Suprapubic skin (tissue), 4 donors: Measurements from ENCODE around the gene TMEM114. TPM values are rescaled to one million over a fixed set of nuclear protein-coding genes. Genes with fewer than 3 reads are reported as not detected.

ENCODE experiments used
- DNase-seq, 2 donors: peaks; one replicate each; pipeline ENCODE4 v3.0.0-alpha.2; 2019; ENCODE audit warnings: low spot score in 2 of 2
- H3K27ac ChIP-seq: fragments of 200-600 bp; sonication (generic); one replicate; pipeline ENCODE4 v1.5.1; 2019
- H3K27me3 ChIP-seq: fragments of 200-600 bp; sonication (generic); one replicate; pipeline ENCODE4 v1.5.1; 2019
- H3K36me3 ChIP-seq: fragments of 200-600 bp; sonication (generic); one replicate; pipeline ENCODE4 v1.5.1; 2019
- H3K4me1 ChIP-seq: fragments of 200-600 bp; sonication (generic); one replicate; pipeline ENCODE4 v1.5.1; 2019
- H3K4me3 ChIP-seq: fragments of 200-600 bp; sonication (generic); one replicate; pipeline ENCODE4 v1.5.1; 2019; ENCODE audit warnings: mild to moderate bottlenecking
- H3K9me3 ChIP-seq: fragments of 200-600 bp; sonication (generic); one replicate; pipeline ENCODE4 v1.5.1; 2019
- CTCF ChIP-seq, 2 donors: fragments of 200-600 bp in 1 of 2; fragments of 450-650 bp in 1 of 2; sonication (generic) in 1 of 2; IDR thresholded peaks; one replicate each; pipeline ENCODE4 v1.5.1; 2016 to 2019; ENCODE audit warnings: antibody characterized with exemption in 2 of 2, mild to moderate bottlenecking in 1 of 2, moderate library complexity in 1 of 2
- EP300 ChIP-seq: sonication (generic); formaldehyde crosslinking; IDR thresholded peaks from one replicate; pipeline ENCODE4 v1.6.1; 2017; ENCODE audit warnings: antibody characterized with exemption
- POLR2A ChIP-seq, 2 donors: fragments of 450-650 bp; IDR thresholded peaks; one replicate each; pipeline ENCODE4 v1.6.1; 2017; ENCODE audit warnings: antibody characterized with exemption in 2 of 2, mild to moderate bottlenecking in 2 of 2, moderate library complexity in 2 of 2
- POLR2AphosphoS5 ChIP-seq, 3 donors: sonication (generic); formaldehyde crosslinking; IDR thresholded peaks; one replicate each; pipeline ENCODE4 v1.6.1; 2017; ENCODE audit warnings: antibody characterized with exemption in 3 of 3
- WGBS: methylation state at CpG from one replicate; pipeline ENCODE4 v1.1.5; 2018; 5-methylcytosine and 5-hydroxymethylcytosine counted together
- total RNA-seq, 4 donors: library from RNA; depleted of rRNA; stranded (reverse); fragments of >200 nt; gene quantifications; one replicate each; pipeline ENCODE4 v1.1.0, GENCODE V29; 2016

Gene TMEM114
- total RNA-seq, 4 donors from 2014 or later = not detected

- no peaks in the 10 kb centered on the region for H3K9me3 ChIP-seq
- peaks cover 52% of the 10 kb centered on the region for H3K36me3 ChIP-seq
- 91% methylated on average over 10 of the region's 10 CpGs for WGBS
- H3K4me3 ChIP-seq = no peak overlapping the region
- no peak overlapping the region for H3K27ac ChIP-seq
- no peak for DNase-seq
- H3K27me3 ChIP-seq = no peaks in the 10 kb centered on the region
- TF ChIP-seq CTCF (IDR thresholded peaks at IDR 0.05) (no peak), POLR2A (IDR thresholded peaks at IDR 0.05) (no peak), EP300 (no peak), POLR2AphosphoS5 (IDR thresholded peaks at IDR 0.05) (no peak)
- peaks cover 18% of the 10 kb centered on the region for H3K4me1 ChIP-seq
These were observed 35.3 kb upstream of the TMEM114 start for GRCh38 chr16:8625491-8626087.

- Histone ChIP-seq H3K4me3 (no peak overlapping the region), H3K9me3 (no peaks in the 10 kb centered on the region), H3K4me1 (peaks cover 18% of the 10 kb centered on the region), H3K27ac (no peak overlapping the region), H3K36me3 (peaks cover 33% of the 10 kb centered on the region), H3K27me3 (no peaks in the 10 kb centered on the region)
- TF ChIP-seq POLR2A (IDR thresholded peaks at IDR 0.05) = no peak
- no peak for TF ChIP-seq EP300
- no peak for TF ChIP-seq CTCF (IDR thresholded peaks at IDR 0.05)
- TF ChIP-seq POLR2AphosphoS5 (IDR thresholded peaks at IDR 0.05) = no peak
- DNase-seq = no peak
These were observed 33.3 kb upstream of the TMEM114 start for GRCh38 chr16:8623634-8624033.

GRCh38 chr16:8622315-8622656 lies 32.0 kb upstream of the TMEM114 start:
- no peak for TF ChIP-seq POLR2A (IDR thresholded peaks at IDR 0.05)
- no peak for TF ChIP-seq POLR2AphosphoS5 (IDR thresholded peaks at IDR 0.05)
- TF ChIP-seq CTCF (IDR thresholded peaks at IDR 0.05) = no peak
- TF ChIP-seq EP300 = no peak
- Histone ChIP-seq H3K36me3 (peaks cover 19% of the 10 kb centered on the region), H3K27ac (no peak overlapping the region), H3K9me3 (no peaks in the 10 kb centered on the region), H3K4me3 (peak overlapping the region; percentile 96), H3K4me1 (peaks cover 18% of the 10 kb centered on the region), H3K27me3 (no peaks in the 10 kb centered on the region)
- DNase-seq = no peak
- 0% methylated on average over 4 of the region's 4 CpGs for WGBS

GRCh38 chr16:8621572-8622314 lies 31.4 kb upstream of the TMEM114 start, which contains the start of gene METTL22:
METTL22 (plus strand) TSS chr16:8621698; CDS start chr16:8625666, 3,968 bp downstream.
- 1% methylated on average over 14 of the region's 51 CpGs for WGBS
- Histone ChIP-seq H3K9me3 (no peaks in the 10 kb centered on the region), H3K27me3 (no peaks in the 10 kb centered on the region), H3K4me3 (peak within 1 kb of the TSS; percentile 96), H3K36me3 (peaks cover 14% of the 10 kb centered on the region), H3K4me1 (peaks cover 18% of the 10 kb centered on the region), H3K27ac (peak within 1 kb of the TSS; percentile 90)
- peak; percentile 91 to 92 for DNase-seq
- TF ChIP-seq POLR2AphosphoS5 (IDR thresholded peaks at IDR 0.05) (peak in 1 of 3 donors; percentile 41), EP300 (no peak), POLR2A (IDR thresholded peaks at IDR 0.05) (no peak)

- H3K27ac ChIP-seq = no peak overlapping the region
- H3K9me3 ChIP-seq = no peaks in the 10 kb centered on the region
- TF ChIP-seq POLR2A (IDR thresholded peaks at IDR 0.05) = no peak
- no peak for TF ChIP-seq EP300
- no peak for TF ChIP-seq POLR2AphosphoS5 (IDR thresholded peaks at IDR 0.05)
- no peak for TF ChIP-seq CTCF (IDR thresholded peaks at IDR 0.05)
- peaks cover 18% of the 10 kb centered on the region for H3K4me1 ChIP-seq
- DNase-seq = no peak
- peaks cover 9% of the 10 kb centered on the region for H3K36me3 ChIP-seq
- H3K4me3 ChIP-seq = peak overlapping the region; percentile 96
- H3K27me3 ChIP-seq = no peaks in the 10 kb centered on the region
- 28% methylated on average over 8 of the region's 12 CpGs for WGBS
These were observed 30.9 kb upstream of the TMEM114 start for GRCh38 chr16:8621222-8621571.
